ENCODE results near the gene AHDC1. TPM values are rescaled to one million over a fixed set of nuclear protein-coding genes. Genes with fewer than 3 reads are reported as not detected.

The AHDC1 gene
- total and polyA plus RNA-seq, 2 donors (not counting 3 experiments of a cell fraction or from before 2014, with no cell fraction given), result 7.0 to 32.1 TPM

DNA sequence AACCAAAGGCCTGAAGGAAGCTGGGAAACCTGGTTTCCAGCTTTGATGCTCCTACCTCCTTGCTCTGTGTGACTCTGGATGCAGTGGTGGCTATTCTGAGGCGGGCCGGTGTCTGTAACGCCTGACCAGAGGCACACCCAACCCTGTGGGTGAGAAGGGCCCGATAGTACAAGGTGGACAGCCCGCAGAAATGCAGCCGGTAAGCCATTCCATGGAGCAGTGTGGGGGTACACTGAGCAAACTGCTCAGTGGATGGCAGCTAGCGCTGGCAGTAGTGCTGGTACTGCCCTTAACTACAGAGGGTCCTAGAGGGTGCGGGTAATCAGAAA is 36.0 kb downstream of the AHDC1 start:
- CTCF ChIA-PET, result interaction anchor here (0.6 to 9.1 kb wide), 10 partner anchors 10 to 155 kb away, joined by 3 to 112 read pairs (median 4); partner anchors contain the start of gene AHDC1
- H3K9ac ChIP-seq (replicated peaks; ENCODE audit: extremely low read depth, insufficient read depth, low read length), result no peak overlapping the region
- peaks cover 10% of the 10 kb centered on the region for H3K4me1 ChIP-seq (ENCODE audit: control insufficient read depth, extremely low read depth, insufficient read depth, low read length)
- no peak overlapping the region for H3K4me2 ChIP-seq (ENCODE audit: insufficient read depth, low read length)
- no peak overlapping the region for H2AFZ ChIP-seq (ENCODE audit: low read depth, low read length)
- H3K9me1 ChIP-seq (replicated peaks; ENCODE audit: control insufficient read depth, extremely low read depth, insufficient read depth, low read length), result no peaks in the 10 kb centered on the region
- dilution Hi-C loops (cut with MboI; ENCODE audit: extremely low pct_ligation_motif_present, low sequenced_read_pairs) (no loop called here), intact Hi-C loops (cut with micrococcal nuclease) (loop anchor here (1.0 kb wide), 2 partner anchors 11 to 36 kb away; partner anchors contain the start of gene AHDC1)
- no peak overlapping the region for H3K27ac ChIP-seq (ENCODE audit: insufficient read depth, low read depth, low read length)
- no TSS peak for BruUV-seq (replicated peaks)
- TF ChIP-seq EZH2 (IDR thresholded peaks at IDR 0.05; ENCODE audit: borderline replicate concordance, low read depth, low read length, severe bottlenecking), result no peak
- no peak for TF ChIP-seq MAX (IDR thresholded peaks at IDR 0.05; ENCODE audit: insufficient read depth, insufficient read length)
- no peak for TF ChIP-seq POLR2AphosphoS5 (IDR thresholded peaks at IDR 0.05; ENCODE audit: insufficient read depth, low read depth, low read length)
- TF ChIP-seq CTCF (IDR thresholded peaks at IDR 0.05; ENCODE audit: extremely low read depth in 1 of 2, insufficient read depth in 1 of 2, low read depth in 1 of 2, low read length in 2 of 2), result no peak
- TF ChIP-seq FOS (IDR thresholded peaks at IDR 0.05; ENCODE audit: borderline replicate concordance, insufficient read depth, low read length), result no peak
- H3K27me3 ChIP-seq (ENCODE audit: control insufficient read depth in 2 of 2, insufficient read depth in 2 of 2, low read length in 2 of 2), result no peaks in the 10 kb centered on the region
- DNase-seq (ENCODE audit: low read depth, low spot score), result no peak
- H3K36me3 ChIP-seq (ENCODE audit: control insufficient read depth in 2 of 2, extremely low read depth in 1 of 2, insufficient read depth in 2 of 2, low read length in 2 of 2), result peaks cover 0 to 2% of the 10 kb centered on the region in 2 experiments
- H3K4me3 ChIP-seq (replicated peaks in 1 of 3; ENCODE audit: insufficient read depth in 1 of 3, low read depth in 1 of 3, low read length in 3 of 3), result no peak overlapping the region
- H3K9me3 ChIP-seq (replicated peaks; ENCODE audit: control insufficient read depth, insufficient read depth, low read length), result no peaks in the 10 kb centered on the region
- H4K20me1 ChIP-seq (replicated peaks; ENCODE audit: control insufficient read depth, extremely low read depth, insufficient read depth, low read length), result no peaks in the 10 kb centered on the region
- POLR2A ChIA-PET, result no interaction called here
- FAIRE-seq, result no peak
- H3K79me2 ChIP-seq (ENCODE audit: control insufficient read depth, insufficient read depth, low read length), result peaks cover 5% of the 10 kb centered on the region

DNA sequence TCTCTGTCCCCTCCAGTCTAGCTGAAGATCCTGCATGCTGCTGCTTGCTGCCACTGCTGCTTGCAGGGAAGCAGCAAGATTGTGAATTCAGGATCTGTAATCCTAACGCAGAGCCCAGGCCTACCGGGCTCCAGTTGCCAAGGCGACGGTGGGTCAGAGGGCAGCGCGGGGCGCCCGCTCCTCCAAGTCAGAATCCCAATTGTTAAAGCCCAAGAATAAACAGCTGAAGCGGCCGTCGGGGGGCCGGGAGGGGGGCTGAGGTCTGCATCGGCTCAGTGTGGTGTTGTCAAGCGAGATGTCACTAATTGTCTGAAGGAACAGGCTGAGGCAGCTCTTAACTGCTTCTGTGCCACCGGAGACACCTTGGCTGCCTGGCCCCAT is 36.8 kb downstream of the AHDC1 start:
- Histone ChIP-seq H3K36me3 (ENCODE audit: control insufficient read depth in 2 of 2, extremely low read depth in 1 of 2, insufficient read depth in 2 of 2, low read length in 2 of 2) (peaks cover 0 to 2% of the 10 kb centered on the region in 2 experiments), H3K9ac (replicated peaks; ENCODE audit: extremely low read depth, insufficient read depth, low read length) (no peak overlapping the region), H3K9me1 (replicated peaks; ENCODE audit: control insufficient read depth, extremely low read depth, insufficient read depth, low read length) (no peaks in the 10 kb centered on the region), H2AFZ (ENCODE audit: low read depth, low read length) (no peak overlapping the region), H3K27ac (ENCODE audit: insufficient read depth, low read depth, low read length) (no peak overlapping the region), H3K9me3 (replicated peaks; ENCODE audit: control insufficient read depth, insufficient read depth, low read length) (no peaks in the 10 kb centered on the region), H3K79me2 (ENCODE audit: control insufficient read depth, insufficient read depth, low read length) (no peaks in the 10 kb centered on the region), H3K4me3 (replicated peaks in 1 of 3; ENCODE audit: insufficient read depth in 1 of 3, low read depth in 1 of 3, low read length in 3 of 3) (no peak overlapping the region), H3K27me3 (ENCODE audit: control insufficient read depth in 2 of 2, insufficient read depth in 2 of 2, low read length in 2 of 2) (no peaks in the 10 kb centered on the region), H3K4me2 (ENCODE audit: insufficient read depth, low read length) (no peak overlapping the region), H4K20me1 (replicated peaks; ENCODE audit: control insufficient read depth, extremely low read depth, insufficient read depth, low read length) (no peaks in the 10 kb centered on the region), H3K4me1 (ENCODE audit: control insufficient read depth, extremely low read depth, insufficient read depth, low read length) (peaks cover 7% of the 10 kb centered on the region)
- ChIA-PET CTCF (interaction anchor here (0.9 to 9.1 kb wide), 4 partner anchors 8 to 37 kb away, joined by 3 to 112 read pairs (median 20); partner anchors contain the start of gene AHDC1), POLR2A (no interaction called here)
- intact Hi-C loops (cut with micrococcal nuclease) (no loop called here), dilution Hi-C loops (cut with MboI; ENCODE audit: extremely low pct_ligation_motif_present, low sequenced_read_pairs) (no loop called here)
- DNase-seq (ENCODE audit: low read depth, low spot score) (no peak), FAIRE-seq (no peak)
- TF ChIP-seq MYC (IDR thresholded peaks at IDR 0.05; ENCODE audit: low read depth, low read length), result no peak
- no peak for TF ChIP-seq GATA2 (IDR thresholded peaks at IDR 0.05; ENCODE audit: insufficient read depth, insufficient read length, low read depth, low read length)
- TF ChIP-seq POLR2A (IDR thresholded peaks at IDR 0.05; ENCODE audit: low read depth, low read length), result no peak
- TF ChIP-seq EZH2 (IDR thresholded peaks at IDR 0.05; ENCODE audit: borderline replicate concordance, low read depth, low read length, severe bottlenecking), result no peak
- TF ChIP-seq JUN (IDR thresholded peaks at IDR 0.05; ENCODE audit: borderline replicate concordance, insufficient read depth, insufficient read length, low read depth), result no peak
- no peak for TF ChIP-seq CTCF (IDR thresholded peaks at IDR 0.05; ENCODE audit: extremely low read depth in 1 of 2, insufficient read depth in 1 of 2, low read depth in 1 of 2, low read length in 2 of 2)
- no peak for TF ChIP-seq MAX (IDR thresholded peaks at IDR 0.05; ENCODE audit: insufficient read depth, insufficient read length)
- no peak for TF ChIP-seq FOS (IDR thresholded peaks at IDR 0.05; ENCODE audit: borderline replicate concordance, insufficient read depth, low read length)
- TF ChIP-seq POLR2AphosphoS5 (IDR thresholded peaks at IDR 0.05; ENCODE audit: insufficient read depth, low read depth, low read length), result no peak
- no TSS peak for BruUV-seq (replicated peaks)
